ENCODE measurements around the gene TMCO1. TPM values are rescaled to one million over a fixed set of nuclear protein-coding genes. Genes with fewer than 3 reads are reported as not detected.
"Not testable (repeated sequence)": the region's sequence is repeated elsewhere in the genome, so short reads cannot be mapped to it uniquely, and the experiment has no call there.

Gene TMCO1
- total RNA-seq, 1 experiment from 2014 or later: 112 TPM

- no peak for DNase-seq (ENCODE audit: low read depth)
Measured at GRCh38 chr1:165747632-165748447, 20.8 kb downstream of the TMCO1 start.

GRCh38 chr1:165744913-165745312, 23.8 kb downstream of the TMCO1 start:
- not testable (repeated sequence) for DNase-seq (ENCODE audit: low read depth)

- DNase-seq (ENCODE audit: low read depth): no peak
Measured at GRCh38 chr1:165742194-165742593, 26.5 kb downstream of the TMCO1 start.

- DNase-seq (ENCODE audit: low read depth): no peak
Measured at GRCh38 chr1:165738794-165739193, 29.9 kb downstream of the TMCO1 start.

- DNase-seq (ENCODE audit: low read depth): peak; percentile 16
Measured at GRCh38 chr1:165737196-165737595, 31.5 kb downstream of the TMCO1 start.

GRCh38 chr1:165734906-165735305, 33.8 kb downstream of the TMCO1 start:
- no peak for DNase-seq (ENCODE audit: low read depth)

GRCh38 chr1:165726841-165727240, 41.8 kb downstream of the TMCO1 start:
- no peak for DNase-seq (ENCODE audit: low read depth)

GRCh38 chr1:165726169-165726568, 42.5 kb downstream of the TMCO1 start:
- no peak for DNase-seq (ENCODE audit: low read depth)

- peak; percentile 62 for DNase-seq (ENCODE audit: low read depth)
Measured at GRCh38 chr1:165717918-165718515, 50.7 kb downstream of the TMCO1 start.

- not testable (repeated sequence) for DNase-seq (ENCODE audit: low read depth)
Measured at GRCh38 chr1:165716265-165717051, 52.2 kb downstream of the TMCO1 start.

GRCh38 chr1:165712764-165713163, 55.9 kb downstream of the TMCO1 start:
- DNase-seq (ENCODE audit: low read depth): no peak

GRCh38 chr1:165707984-165708706, 60.5 kb downstream of the TMCO1 start:
- DNase-seq (ENCODE audit: low read depth): no peak

- DNase-seq (ENCODE audit: low read depth): peak; percentile 6
Measured at GRCh38 chr1:165703648-165704047, 65.0 kb downstream of the TMCO1 start.

GRCh38 chr1:165701922-165702321, 66.7 kb downstream of the TMCO1 start:
- not testable (repeated sequence) for DNase-seq (ENCODE audit: low read depth)

- no peak for DNase-seq (ENCODE audit: low read depth)
Measured at GRCh38 chr1:165699577-165699976, 69.1 kb downstream of the TMCO1 start.

- DNase-seq (ENCODE audit: low read depth): no peak
Measured at GRCh38 chr1:165698761-165699052, 70.0 kb downstream of the TMCO1 start.

GRCh38 chr1:165697881-165698760, 70.5 kb downstream of the TMCO1 start, which contains the start of gene ALDH9A1:
Gene ALDH9A1 (minus strand): TSS chr1:165698562. CDS start chr1:165698558, 4 bp downstream.
- peak; percentile 84 for DNase-seq (ENCODE audit: low read depth)

- DNase-seq (ENCODE audit: low read depth): no peak
Measured at GRCh38 chr1:165697491-165697880, 71.2 kb downstream of the TMCO1 start.

- DNase-seq (ENCODE audit: low read depth): peak; percentile 78
Measured at GRCh38 chr1:165696625-165697100, 72.0 kb downstream of the TMCO1 start.

GRCh38 chr1:165695031-165695430, 73.6 kb downstream of the TMCO1 start:
- no peak for DNase-seq (ENCODE audit: low read depth)

GRCh38 chr1:165688046-165688445, 80.6 kb downstream of the TMCO1 start:
- no peak for DNase-seq (ENCODE audit: low read depth)

All from LHCN-M2 (cell line).